Adrenal gland (tissue), 5 donors: ENCODE data around the gene EHHADH.

Experiments used
- CTCF ChIP-seq, 6 experiments: fragments of 450-650 bp in 4 of 6; fragments of 200-600 bp in 2 of 6; sonication (generic) in 1 of 6; IDR thresholded peaks; 1 replicate in 5 of 6; 2 replicates in 1 of 6; pipeline versions ENCODE4 v1.5.1 to v1.8.0; 2016 to 2021; ENCODE audit warnings: antibody characterized with exemption in 6 of 6, mild to moderate bottlenecking in 2 of 6, moderate library complexity in 1 of 6
- POLR2A ChIP-seq, 2 donors: fragments of 450-650 bp; IDR thresholded peaks; one replicate each; pipeline ENCODE4 v1.6.1; 2017; ENCODE audit warnings: antibody characterized with exemption in 2 of 2, mild to moderate bottlenecking in 2 of 2, moderate library complexity in 1 of 2
- donor health status: DM: no; HTN: no; CAD: no.

GRCh38 chr3:185251272-185251671, 2.6 kb downstream of the EHHADH start:
- TF ChIP-seq POLR2A (IDR thresholded peaks at IDR 0.05) = no peak
- no peak for TF ChIP-seq CTCF (IDR thresholded peaks at IDR 0.05)
